ENCODE data around the gene ZNF557. TPM values are rescaled to one million over a fixed set of nuclear protein-coding genes. Genes with fewer than 3 reads are reported as not detected.
"Not testable (repeated sequence)": the region's sequence is repeated elsewhere in the genome, so short reads cannot be mapped to it uniquely, and the experiment has no call there.

ZNF557 gene
- total and polyA plus RNA-seq, 2 of the 4 experiments (the other 2 are of a cell fraction) = 3.7 to 21.1 TPM

DNA sequence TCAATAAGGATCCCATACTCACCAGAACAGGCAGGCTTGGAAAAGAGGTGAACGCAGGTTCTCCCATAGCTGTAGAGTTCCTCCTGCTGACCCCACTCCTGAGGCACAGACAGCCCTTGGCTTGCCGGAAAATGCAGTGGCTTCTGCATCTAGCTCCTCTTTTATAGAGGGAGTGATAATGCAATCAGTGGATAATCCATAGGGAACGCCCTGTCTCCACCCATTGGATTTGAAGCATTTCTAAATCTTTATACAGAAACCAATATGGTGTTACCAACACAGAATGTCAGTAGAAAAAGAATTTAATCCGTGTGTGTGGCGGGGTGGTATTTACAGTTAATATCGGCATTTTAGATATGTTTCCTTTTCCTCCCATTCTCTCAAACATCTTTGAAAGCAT lies 48.2 kb upstream of the ZNF557 start, which contains the start of gene MBD3L2B:
TSS of gene MBD3L2B (minus strand) at position 101 of the 400 bp plus-strand sequence. CDS start at position 67, 34 bp downstream.
- H3K4me3 ChIP-seq (ENCODE audit: insufficient read depth, low read depth, low read length); H4K8ac ChIP-seq (ENCODE audit: low read depth in 2 of 2, low read length in 2 of 2); H4K20me1 ChIP-seq (ENCODE audit: insufficient read depth, low read length); H3K4me2 ChIP-seq (ENCODE audit: low read depth, low read length); H3K27ac ChIP-seq (ENCODE audit: insufficient read depth, low read length); H3K4ac ChIP-seq (ENCODE audit: low read depth, low read length); H2BK120ac ChIP-seq (ENCODE audit: low read depth, low read length); in situ Hi-C loops (cut with MboI; ENCODE audit: low sequenced_read_pairs); H2BK5ac ChIP-seq (ENCODE audit: low read depth, low read length, poor library complexity, severe bottlenecking); H2BK20ac ChIP-seq (ENCODE audit: low read depth, low read length); H2AFZ ChIP-seq (replicated peaks; ENCODE audit: low read length, poor library complexity); CTCF ChIA-PET; H4K5ac ChIP-seq (ENCODE audit: low read depth, low read length); H4K91ac ChIP-seq (ENCODE audit: insufficient read depth, low read depth, low read length); H3K9me3 ChIP-seq (ENCODE audit: control insufficient read depth, insufficient read depth, low read length); H2AK5ac ChIP-seq (ENCODE audit: low read depth, low read length); H3K9ac ChIP-seq (ENCODE audit: low read depth, low read length); dilution Hi-C loops (cut with HindIII; ENCODE audit: low sequenced_read_pairs, unreplicated experiment); H2AK9ac ChIP-seq (replicated peaks; ENCODE audit: low read depth, low read length, poor library complexity); POLR2A ChIA-PET (ENCODE audit: unreplicated experiment); H3K9me1 ChIP-seq (ENCODE audit: insufficient read depth, low read length); H3K14ac ChIP-seq (replicated peaks; ENCODE audit: low read depth, low read length); ATAC-seq (ENCODE audit: low read depth); H2BK15ac ChIP-seq (ENCODE audit: low read depth, low read length); BruUV-seq (replicated peaks); H3K18ac ChIP-seq (ENCODE audit: low read depth, low read length); H3K56ac ChIP-seq (ENCODE audit: extremely low read depth, insufficient read depth, low read length); H3K4me1 ChIP-seq (ENCODE audit: control insufficient read depth, insufficient read depth, low read length); H3K23ac ChIP-seq (ENCODE audit: low read depth, low read length); H3K79me1 ChIP-seq (ENCODE audit: low read depth in 1 of 2, low read length in 2 of 2); H3K27me3 ChIP-seq (ENCODE audit: control insufficient read depth, insufficient read depth, low read length); DNase-seq; H3K36me3 ChIP-seq (ENCODE audit: control insufficient read depth, insufficient read depth, low read length); intact Hi-C loops (cut with micrococcal nuclease): not testable (repeated sequence)
- WGBS, 2 experiments (ENCODE audit: extremely low coverage in 2 of 2, insufficient read length in 1 of 2) = no CpG with 5 or more reads among the region's 6 CpGs

DNA sequence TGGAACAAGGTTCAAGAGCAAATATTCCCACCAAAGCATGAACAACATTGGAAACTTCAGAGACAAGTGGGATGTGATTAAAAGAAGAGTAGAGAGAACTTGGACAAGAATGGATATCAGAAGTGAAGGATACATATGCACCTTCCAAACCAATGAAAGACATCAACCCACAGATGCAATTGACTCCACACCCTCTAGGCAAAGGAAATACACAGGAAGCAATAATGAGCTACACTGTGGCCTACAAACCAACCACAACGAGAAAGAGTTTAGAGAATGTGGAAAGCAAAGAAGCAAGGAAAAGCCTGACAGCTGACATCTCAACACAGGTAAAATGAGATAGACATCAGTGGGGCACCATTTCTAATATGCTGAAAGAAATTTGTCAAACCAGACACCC lies 40.7 kb upstream of the ZNF557 start:
- H3K79me1 ChIP-seq (ENCODE audit: low read depth in 1 of 2, low read length in 2 of 2); H2BK20ac ChIP-seq (ENCODE audit: low read depth, low read length); H3K9me1 ChIP-seq (ENCODE audit: insufficient read depth, low read length); H4K20me1 ChIP-seq (ENCODE audit: insufficient read depth, low read length); intact Hi-C loops (cut with micrococcal nuclease); H3K4me3 ChIP-seq (ENCODE audit: insufficient read depth, low read depth, low read length); H4K8ac ChIP-seq (ENCODE audit: low read depth in 2 of 2, low read length in 2 of 2); H3K9ac ChIP-seq (ENCODE audit: low read depth, low read length); H3K36me3 ChIP-seq (ENCODE audit: control insufficient read depth, insufficient read depth, low read length); ATAC-seq (ENCODE audit: low read depth); BruUV-seq (replicated peaks); H3K18ac ChIP-seq (ENCODE audit: low read depth, low read length); POLR2A ChIA-PET (ENCODE audit: unreplicated experiment); H3K14ac ChIP-seq (replicated peaks; ENCODE audit: low read depth, low read length); H4K91ac ChIP-seq (ENCODE audit: insufficient read depth, low read depth, low read length); H2BK15ac ChIP-seq (ENCODE audit: low read depth, low read length); H2AK5ac ChIP-seq (ENCODE audit: low read depth, low read length); H2BK5ac ChIP-seq (ENCODE audit: low read depth, low read length, poor library complexity, severe bottlenecking); dilution Hi-C loops (cut with HindIII; ENCODE audit: low sequenced_read_pairs, unreplicated experiment); H2AFZ ChIP-seq (replicated peaks; ENCODE audit: low read length, poor library complexity); H3K9me3 ChIP-seq (ENCODE audit: control insufficient read depth, insufficient read depth, low read length); H2AK9ac ChIP-seq (replicated peaks; ENCODE audit: low read depth, low read length, poor library complexity); H3K4ac ChIP-seq (ENCODE audit: low read depth, low read length); H3K4me2 ChIP-seq (ENCODE audit: low read depth, low read length); H4K5ac ChIP-seq (ENCODE audit: low read depth, low read length); H3K4me1 ChIP-seq (ENCODE audit: control insufficient read depth, insufficient read depth, low read length); DNase-seq; H3K27me3 ChIP-seq (ENCODE audit: control insufficient read depth, insufficient read depth, low read length); H2BK120ac ChIP-seq (ENCODE audit: low read depth, low read length); in situ Hi-C loops (cut with MboI; ENCODE audit: low sequenced_read_pairs); CTCF ChIA-PET; H3K56ac ChIP-seq (ENCODE audit: extremely low read depth, insufficient read depth, low read length); H3K23ac ChIP-seq (ENCODE audit: low read depth, low read length); H3K27ac ChIP-seq (ENCODE audit: insufficient read depth, low read length): not testable (repeated sequence)
- WGBS, 2 experiments (ENCODE audit: extremely low coverage in 2 of 2, insufficient read length in 1 of 2) = no CpG with 5 or more reads among the region's 1 CpG

Data from IMR-90 (cell line).